ENCODE data around the gene CEP70.

- TF ChIP-seq CTCF (IDR thresholded peaks at IDR 0.05; ENCODE audit: insufficient read depth, low read length) (no peak), GABPA (IDR thresholded peaks at IDR 0.05; ENCODE audit: low read depth) (no peak), REST (IDR thresholded peaks at IDR 0.05; ENCODE audit: insufficient replicate concordance, low read depth) (no peak), POLR2AphosphoS5 (IDR thresholded peaks at IDR 0.05; ENCODE audit: low read depth) (no peak), SPI1 (IDR thresholded peaks at IDR 0.05; ENCODE audit: borderline replicate concordance, low read depth) (no peak)
These were observed 99.5 kb downstream of the CEP70 start for GRCh38 chr3:138494607-138494929.
